GM21360 (cell line): ENCODE measurements around the gene CX3CR1.
A peak's percentile ranks its signal among the peaks of the same experiment; 100 is the strongest.
"Not testable (repeated sequence)": the region's sequence is repeated elsewhere in the genome, so short reads cannot be mapped to it uniquely, and the experiment has no call there.

Experiments used
- ATAC-seq: cut with Tn5 transposase; IDR thresholded peaks from one replicate; pipeline ENCODE4 v1.9.1; 2021; ENCODE audit warnings: mild to moderate bottlenecking, moderate library complexity; ENCODE audit not compliant: unreplicated experiment

CX3CR1 gene

GRCh38 chr3:39268549-39268900 is 11.3 kb downstream of the CX3CR1 start:
- ATAC-seq = no peak

- ATAC-seq = no peak
Observed at GRCh38 chr3:39267631-39268548, 11.9 kb downstream of the CX3CR1 start.

DNA sequence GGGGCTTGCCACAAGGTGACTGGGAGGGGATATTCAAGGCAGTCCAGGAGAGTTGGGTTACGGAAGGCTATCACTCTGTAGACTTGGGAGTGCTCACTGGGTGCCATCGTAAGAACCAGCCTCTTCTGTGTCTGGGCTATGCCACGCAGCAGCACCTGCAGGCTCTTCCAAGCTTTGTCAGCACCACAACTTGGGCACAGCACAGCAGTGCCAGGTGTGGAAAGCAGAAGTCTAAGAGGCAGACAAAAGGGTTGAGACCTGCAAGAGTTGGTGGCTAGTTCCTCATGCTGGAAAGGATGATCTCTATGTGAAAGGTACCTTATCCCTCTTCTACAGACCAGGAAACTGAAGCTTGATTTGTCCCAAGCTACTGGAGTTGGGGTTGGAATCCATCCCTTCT is 15.8 kb downstream of the CX3CR1 start:
- ATAC-seq = no peak

DNA sequence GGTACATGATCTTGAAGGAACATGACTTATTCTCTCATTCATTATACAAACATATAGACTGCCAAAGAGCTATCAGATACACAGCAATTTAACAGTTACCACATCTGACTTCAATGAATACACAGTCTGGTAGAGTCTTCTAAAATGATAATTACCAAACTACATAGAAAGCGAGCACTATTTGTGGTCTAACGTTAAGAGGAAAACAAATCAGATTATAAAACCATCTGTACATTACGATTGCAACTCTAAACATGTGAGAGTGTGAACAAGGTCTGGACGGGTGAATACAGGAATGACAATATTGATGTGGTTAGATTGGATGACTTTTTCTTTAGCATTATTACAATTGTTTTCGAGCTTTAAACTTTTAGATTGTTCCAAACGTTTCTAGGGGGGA is 16.3 kb downstream of the CX3CR1 start:
- no peak for ATAC-seq

- ATAC-seq = no peak
Observed at GRCh38 chr3:39262846-39263245, 17.0 kb downstream of the CX3CR1 start.

DNA sequence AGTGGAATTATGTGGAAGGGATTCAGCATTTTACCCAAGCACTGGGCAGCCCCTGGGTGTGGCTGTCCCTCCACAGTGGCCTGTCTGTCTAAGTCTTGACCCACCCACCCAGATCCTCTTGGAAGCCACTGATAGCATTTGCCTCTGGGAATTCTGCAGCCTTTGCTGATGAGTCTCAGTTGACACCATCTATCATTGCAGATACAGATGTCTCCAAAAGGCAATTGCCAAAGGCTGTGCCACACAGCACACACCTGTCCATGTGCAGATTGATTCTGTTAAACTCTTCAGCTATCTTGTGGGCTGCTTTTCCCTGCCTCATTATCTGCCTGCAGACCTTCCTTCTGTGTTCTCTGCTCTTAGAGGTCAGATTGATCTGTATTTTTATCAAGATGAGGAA is 18.1 kb downstream of the CX3CR1 start:
- ATAC-seq = no peak

- peak; percentile 80 for ATAC-seq
Observed at GRCh38 chr3:39260957-39261356, 18.9 kb downstream of the CX3CR1 start.

GRCh38 chr3:39260318-39260717 is 19.5 kb downstream of the CX3CR1 start:
- no peak for ATAC-seq

- peak; percentile 97 for ATAC-seq
Observed at GRCh38 chr3:39255503-39256325, 24.1 kb downstream of the CX3CR1 start.

DNA sequence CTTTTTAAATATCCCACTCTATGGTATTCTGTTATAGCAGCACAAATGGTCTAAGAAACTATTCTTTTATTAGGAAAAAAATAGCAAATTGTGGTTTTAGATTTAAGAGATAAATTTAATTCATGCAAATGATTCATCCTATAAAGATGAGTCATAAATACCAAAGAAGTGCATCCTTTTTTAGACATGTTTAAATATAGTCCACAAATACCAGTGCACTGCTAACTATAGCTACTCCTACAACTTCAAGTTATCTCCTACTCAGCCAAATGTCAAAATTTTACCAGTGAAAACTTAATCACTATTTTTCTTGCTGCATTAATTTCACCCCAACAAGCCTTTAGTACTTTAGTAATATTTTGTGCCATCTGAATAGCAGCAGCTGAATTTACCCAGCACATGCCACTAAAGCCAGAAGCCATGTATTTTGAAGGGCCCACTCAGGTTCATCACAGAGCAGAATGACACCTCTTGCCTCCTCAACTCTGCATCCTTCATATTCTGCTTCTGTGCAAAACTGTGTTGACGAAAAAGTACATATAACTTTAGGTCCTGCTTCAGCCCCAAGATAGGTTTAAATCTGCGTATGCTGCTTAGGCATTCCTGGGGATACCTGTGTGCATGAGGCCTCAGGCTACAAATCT is 24.9 kb downstream of the CX3CR1 start:
- ATAC-seq = no peak

- no peak for ATAC-seq
Observed at GRCh38 chr3:39251576-39251975, 28.3 kb downstream of the CX3CR1 start.

- no peak for ATAC-seq
Observed at GRCh38 chr3:39250116-39250747, 29.6 kb downstream of the CX3CR1 start.

DNA sequence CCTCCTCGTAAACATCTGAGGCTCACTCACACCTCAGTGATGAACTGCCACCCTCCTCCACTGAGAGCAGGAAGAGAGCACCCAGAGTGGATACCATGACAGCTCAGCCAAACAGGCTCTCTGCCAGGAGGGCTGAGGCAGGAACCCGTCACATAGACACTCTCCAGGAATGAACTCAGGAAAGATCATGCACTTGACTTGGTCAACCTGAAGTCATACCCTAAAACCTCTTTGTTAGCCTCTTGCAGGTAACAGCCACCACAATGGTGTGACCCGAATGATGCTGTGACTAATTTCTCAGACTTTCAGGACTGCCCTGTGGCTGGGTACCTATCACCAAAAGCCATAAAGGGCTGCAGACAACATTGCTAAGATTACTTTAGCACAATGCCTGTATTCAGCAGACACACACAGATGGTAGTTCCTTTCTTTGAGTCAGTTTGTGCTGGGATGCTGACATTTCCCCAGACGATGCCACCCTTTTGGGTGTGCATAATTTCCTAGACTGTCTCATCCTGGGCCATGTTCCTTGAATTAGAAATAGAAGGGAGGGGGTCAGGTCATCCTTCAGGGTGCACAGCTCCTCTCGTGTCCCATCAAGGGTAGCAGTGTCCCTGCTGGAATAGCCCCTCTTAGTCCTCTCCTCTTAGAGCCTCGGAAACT is 30.3 kb downstream of the CX3CR1 start:
- ATAC-seq = no peak

- ATAC-seq = no peak
Observed at GRCh38 chr3:39241561-39241960, 38.3 kb downstream of the CX3CR1 start.

GRCh38 chr3:39237027-39237426 is 42.8 kb downstream of the CX3CR1 start:
- ATAC-seq = no peak

- no peak for ATAC-seq
Observed at GRCh38 chr3:39234651-39235050, 45.2 kb downstream of the CX3CR1 start.

DNA sequence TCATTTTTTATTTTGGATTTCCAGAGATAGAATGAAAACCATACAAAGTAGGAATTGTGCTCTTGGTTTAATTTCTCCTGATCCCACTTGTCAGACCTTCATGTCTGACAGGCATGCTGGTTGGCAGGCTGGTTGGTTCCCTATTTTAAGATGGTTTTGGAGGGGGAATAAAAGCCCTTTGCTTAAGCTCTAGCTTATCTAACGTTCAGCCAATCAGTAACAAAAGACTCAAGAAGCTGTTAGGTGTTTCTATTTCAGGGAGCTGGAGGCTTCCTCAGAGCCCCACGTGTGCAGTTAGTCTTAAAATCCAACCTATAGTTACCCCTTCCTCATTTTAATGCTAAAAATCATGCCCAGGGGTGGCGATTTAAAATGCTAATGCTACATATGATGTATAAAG is 47.0 kb downstream of the CX3CR1 start:
- no peak for ATAC-seq

DNA sequence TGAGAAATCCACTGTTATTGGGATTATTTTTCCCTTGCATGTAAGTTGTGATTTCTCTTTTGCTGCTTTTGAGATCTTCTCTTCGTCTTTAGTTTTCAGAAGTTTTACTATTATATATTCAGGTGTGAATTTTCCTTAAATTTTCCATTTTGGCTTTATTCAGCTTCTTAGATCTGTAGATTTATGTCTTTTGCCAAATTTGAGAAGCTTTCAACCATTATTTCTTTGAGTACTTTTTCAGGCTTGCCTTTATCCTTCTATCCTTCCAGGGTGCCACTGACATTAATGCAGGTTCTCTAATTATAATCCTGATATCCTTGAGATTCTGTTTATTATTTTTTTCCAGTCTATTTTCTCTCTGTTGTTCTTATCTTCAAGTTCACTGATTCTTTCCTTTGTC is 49.4 kb downstream of the CX3CR1 start:
- ATAC-seq = no peak

DNA sequence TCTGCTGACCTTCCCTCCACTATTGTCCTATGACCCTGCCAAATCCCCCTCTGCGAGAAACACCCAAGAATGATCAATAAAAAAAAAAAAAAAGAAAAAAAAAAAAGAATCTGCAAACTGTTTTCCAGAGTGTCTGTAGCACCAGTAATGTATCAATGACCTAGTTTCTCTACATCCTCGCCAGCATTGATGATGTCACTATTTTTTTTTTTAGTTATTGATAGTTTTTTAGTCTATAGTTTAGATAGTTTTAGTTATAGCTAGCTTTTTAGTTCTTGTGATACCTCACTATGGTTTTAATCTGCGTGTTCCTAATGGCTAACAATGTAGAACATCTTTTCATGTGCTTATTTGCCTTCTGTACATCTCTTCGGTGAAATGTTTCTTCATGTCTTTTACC is 51.3 kb downstream of the CX3CR1 start:
- ATAC-seq = no peak

- ATAC-seq = not testable (repeated sequence)
Observed at GRCh38 chr3:39227596-39227995, 52.2 kb downstream of the CX3CR1 start.
